CD14-positive monocyte (primary cell): ENCODE measurements around the gene PLCL2. TPM values are rescaled to one million over a fixed set of nuclear protein-coding genes. Genes with fewer than 3 reads are reported as not detected.

Experiments
- DNase-seq, 3 donors: peaks; one replicate each; pipeline ENCODE4 v3.0.0-alpha.2; 2011 to 2022
- H2AFZ ChIP-seq: 2 replicates; pipeline ENCODE4 v1.6.0; 2012; ENCODE audit warnings: mild to moderate bottlenecking, low read depth, low read length, inconsistent platforms; ENCODE audit not compliant: insufficient read depth, poor library complexity, severe bottlenecking
- H3K27ac ChIP-seq, 2 donors: 1 replicate in 1 of 2; 2 replicates in 1 of 2; pipeline ENCODE4 v1.5.1; 2012 to 2013; ENCODE audit warnings: low read length in 2 of 2, control low read depth in 1 of 2, inconsistent platforms in 1 of 2, low read depth in 1 of 2, mild to moderate bottlenecking in 1 of 2
- H3K27me3 ChIP-seq, 2 donors: one replicate each; pipeline versions ENCODE4 v1.6.0 to v1.6.1; 2011 to 2013; ENCODE audit warnings: low read length in 2 of 2; ENCODE audit not compliant: control insufficient read depth in 2 of 2, insufficient read depth in 2 of 2
- H3K36me3 ChIP-seq, 2 donors: replicated peaks in 1 of 2; 1 replicate in 1 of 2; 2 replicates in 1 of 2; pipeline versions ENCODE4 v1.5.1 to v1.6.1; 2012 to 2013; ENCODE audit warnings: low read length in 2 of 2, control low read depth in 1 of 2, inconsistent platforms in 1 of 2, mild to moderate bottlenecking in 1 of 2; ENCODE audit not compliant: insufficient read depth in 2 of 2, control insufficient read depth in 1 of 2
- H3K4me1 ChIP-seq, 2 donors: 1 replicate in 1 of 2; 2 replicates in 1 of 2; pipeline versions ENCODE4 v1.5.1 to v1.6.1; 2012 to 2013; ENCODE audit warnings: low read length in 2 of 2, control low read depth in 1 of 2, inconsistent platforms in 1 of 2, mild to moderate bottlenecking in 1 of 2, moderate library complexity in 1 of 2; ENCODE audit not compliant: insufficient read depth in 2 of 2, control insufficient read depth in 1 of 2
- H3K4me2 ChIP-seq: replicated peaks from 2 replicates; pipeline ENCODE3; 2012; ENCODE audit warnings: low read length, moderate library complexity, mild to moderate bottlenecking; ENCODE audit not compliant: poor library complexity, severe bottlenecking; ENCODE audit errors: extremely low read depth
- H3K4me3 ChIP-seq, 3 experiments: fragments of 200-600 bp in 1 of 3; sonication (generic) in 1 of 3; replicated peaks in 1 of 3; 1 replicate in 2 of 3; 2 replicates in 1 of 3; pipeline ENCODE4 v1.5.1; 2011 to 2013; ENCODE audit warnings: low read length in 3 of 3, mild to moderate bottlenecking in 3 of 3, control low read depth in 2 of 3, low read depth in 2 of 3, inconsistent platforms in 1 of 3, moderate library complexity in 1 of 3
- H3K79me2 ChIP-seq: 2 replicates; pipeline ENCODE4 v1.6.0; 2012; ENCODE audit warnings: mild to moderate bottlenecking, control low read depth, inconsistent platforms, low read length, moderate library complexity; ENCODE audit not compliant: insufficient read depth
- H3K9ac ChIP-seq: 2 replicates; pipeline ENCODE4 v1.6.0; 2017; ENCODE audit warnings: low read length, mild to moderate bottlenecking; ENCODE audit not compliant: insufficient read depth, poor library complexity, severe bottlenecking
- H3K9me3 ChIP-seq, 2 donors: replicated peaks in 1 of 2; 1 replicate in 1 of 2; 2 replicates in 1 of 2; pipeline versions ENCODE4 v1.5.1 to v1.6.1; 2012 to 2013; ENCODE audit warnings: low read length in 2 of 2, control low read depth in 1 of 2; ENCODE audit not compliant: control insufficient read depth in 1 of 2, insufficient read depth in 1 of 2
- H4K20me1 ChIP-seq: 2 replicates; pipeline ENCODE4 v1.6.0; 2012; ENCODE audit warnings: mild to moderate bottlenecking, low read length, control low read depth, moderate library complexity; ENCODE audit not compliant: insufficient read depth
- H3K27ac Mint-ChIP-seq, 7 donors: one replicate each; pipeline ENCODE4 v1.8.0; 2020; ENCODE audit warnings: mild to moderate bottlenecking in 7 of 7, mixed read lengths in 7 of 7, moderate library complexity in 6 of 7, inconsistent platforms in 2 of 7
- H3K27me3 Mint-ChIP-seq, 3 donors: one replicate each; pipeline ENCODE4 v1.8.0; 2021 to 2022; ENCODE audit warnings: low read depth in 3 of 3, mild to moderate bottlenecking in 3 of 3, mixed read lengths in 3 of 3, moderate library complexity in 3 of 3, inconsistent platforms in 1 of 3
- H3K36me3 Mint-ChIP-seq, 2 donors: one replicate each; pipeline ENCODE4 v1.8.0; 2020; ENCODE audit warnings: mixed read lengths in 2 of 2, inconsistent platforms in 1 of 2, mild to moderate bottlenecking in 1 of 2
- H3K4me1 Mint-ChIP-seq: one replicate; pipeline ENCODE4 v1.8.0; 2020; ENCODE audit warnings: mild to moderate bottlenecking, mixed read lengths
- H3K4me3 Mint-ChIP-seq, 2 donors: one replicate each; pipeline ENCODE4 v1.8.0; 2020; ENCODE audit warnings: mild to moderate bottlenecking in 2 of 2, mixed read lengths in 2 of 2, moderate library complexity in 1 of 2
- H3K9me3 Mint-ChIP-seq, 7 donors: one replicate each; pipeline ENCODE4 v1.8.0; 2020 to 2022; ENCODE audit warnings: mixed read lengths in 7 of 7, mild to moderate bottlenecking in 6 of 7, moderate library complexity in 6 of 7, inconsistent platforms in 2 of 7
- WGBS: methylation state at CpG from one replicate; pipeline ENCODE4 v1.1.5; 2013; ENCODE audit warnings: missing lambda C conversion rate; ENCODE audit not compliant: insufficient coverage; 5-methylcytosine and 5-hydroxymethylcytosine counted together
- intact Hi-C, 2 donors: fragments of 100-400 bp; cut with micrococcal nuclease; formaldehyde crosslinking; loops; one replicate each; pipeline versions ENCODE4 v1.15.0 to v1.15.1; 2023
- polyA plus RNA-seq, 3 donors: library from polyadenylated mRNA; depleted of rRNA in 1 of 3; unstranded in 2 of 3; stranded (reverse) in 1 of 3; fragments of 300-500 nt in 2 of 3; fragments of >200 nt in 1 of 3; fragmentation: Illumina TruSeq in 2 of 3; gene quantifications; 1 replicate in 2 of 3; 2 replicates in 1 of 3; pipeline ENCODE4 v1.2.3, GENCODE V29; 2012 to 2021
- TF ChIP-seq, protein P1 (sequence below): fragments of 200-600 bp; IDR thresholded peaks from one replicate; pipeline ENCODE4 v1.8.0; 2022; ENCODE audit warnings: antibody characterized with exemption, mild to moderate bottlenecking

Gene PLCL2
- polyA plus RNA-seq, 3 donors = 18.8 to 32.5 (median 26.8) TPM

DNA sequence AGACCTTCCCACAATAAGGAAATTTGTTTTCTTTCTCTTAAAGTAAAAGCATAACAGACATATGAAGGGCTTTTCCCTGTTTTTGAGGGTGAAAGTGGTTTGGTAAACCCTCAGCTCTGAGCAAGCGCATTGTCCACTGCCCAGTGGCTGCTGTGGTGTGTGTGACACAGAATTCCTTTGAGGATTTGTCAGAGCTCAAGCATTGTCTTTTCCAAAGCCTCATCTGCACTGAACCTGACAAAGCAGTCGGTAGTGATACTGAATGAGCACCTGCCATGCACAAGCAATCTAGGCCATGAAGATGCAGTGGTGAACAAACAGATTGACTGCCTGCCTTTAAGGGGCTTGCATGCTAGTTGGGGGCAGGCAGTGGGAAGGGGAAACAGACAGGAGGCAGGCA lies 128.3 kb downstream of the PLCL2 start:
- Histone ChIP-seq H3K27me3 (no peaks in the 10 kb centered on the region), H3K79me2 (peaks cover 47% of the 10 kb centered on the region), H2AFZ (no peak overlapping the region), H3K9me3 (no peaks in the 10 kb centered on the region), H3K27ac (no peak overlapping the region), H3K4me3 (no peak overlapping the region), H3K36me3 (peaks cover 54 to 82% of the 10 kb centered on the region in 2 donors), H3K9ac (no peak overlapping the region), H3K4me1 (no peaks in the 10 kb centered on the region), H3K4me2 (no peak overlapping the region), H4K20me1 (peaks cover 100% of the 10 kb centered on the region)
- peaks cover 3% of the 10 kb centered on the region for H3K4me1 Mint-ChIP-seq
- H3K27me3 Mint-ChIP-seq = no peaks in the 10 kb centered on the region
- H3K9me3 Mint-ChIP-seq = peaks cover 0 to 2% (median 0%) of the 10 kb centered on the region in 7 donors
- WGBS = 100% methylated on average over 2 of the region's 2 CpGs
- no peak overlapping the region for H3K4me3 Mint-ChIP-seq
- peaks cover 54 to 58% of the 10 kb centered on the region in 2 donors for H3K36me3 Mint-ChIP-seq
- no peak for DNase-seq
- intact Hi-C loops = no loop called here
- peak overlapping the region in 3 of 7 donors; percentile 15 to 86 (median 59) for H3K27ac Mint-ChIP-seq
- TF ChIP-seq, protein P1, sequence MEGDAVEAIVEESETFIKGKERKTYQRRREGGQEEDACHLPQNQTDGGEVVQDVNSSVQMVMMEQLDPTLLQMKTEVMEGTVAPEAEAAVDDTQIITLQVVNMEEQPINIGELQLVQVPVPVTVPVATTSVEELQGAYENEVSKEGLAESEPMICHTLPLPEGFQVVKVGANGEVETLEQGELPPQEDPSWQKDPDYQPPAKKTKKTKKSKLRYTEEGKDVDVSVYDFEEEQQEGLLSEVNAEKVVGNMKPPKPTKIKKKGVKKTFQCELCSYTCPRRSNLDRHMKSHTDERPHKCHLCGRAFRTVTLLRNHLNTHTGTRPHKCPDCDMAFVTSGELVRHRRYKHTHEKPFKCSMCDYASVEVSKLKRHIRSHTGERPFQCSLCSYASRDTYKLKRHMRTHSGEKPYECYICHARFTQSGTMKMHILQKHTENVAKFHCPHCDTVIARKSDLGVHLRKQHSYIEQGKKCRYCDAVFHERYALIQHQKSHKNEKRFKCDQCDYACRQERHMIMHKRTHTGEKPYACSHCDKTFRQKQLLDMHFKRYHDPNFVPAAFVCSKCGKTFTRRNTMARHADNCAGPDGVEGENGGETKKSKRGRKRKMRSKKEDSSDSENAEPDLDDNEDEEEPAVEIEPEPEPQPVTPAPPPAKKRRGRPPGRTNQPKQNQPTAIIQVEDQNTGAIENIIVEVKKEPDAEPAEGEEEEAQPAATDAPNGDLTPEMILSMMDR = no peak

GRCh38 chr3:17013571-17013970 lies 128.8 kb downstream of the PLCL2 start:
- Mint-ChIP-seq H3K4me3 (no peak overlapping the region), H3K27ac (no peak overlapping the region), H3K4me1 (peaks cover 3% of the 10 kb centered on the region), H3K36me3 (peaks cover 54 to 58% of the 10 kb centered on the region in 2 donors), H3K27me3 (no peaks in the 10 kb centered on the region), H3K9me3 (peaks cover 0 to 2% (median 0%) of the 10 kb centered on the region in 7 donors)
- H3K27me3 ChIP-seq = no peaks in the 10 kb centered on the region
- WGBS = 100% methylated on average over 2 of the region's 4 CpGs
- H3K4me1 ChIP-seq = no peaks in the 10 kb centered on the region
- TF ChIP-seq, protein P1 = no peak
- H3K79me2 ChIP-seq = peaks cover 45% of the 10 kb centered on the region
- intact Hi-C loops = no loop called here
- peaks cover 59 to 87% of the 10 kb centered on the region in 2 donors for H3K36me3 ChIP-seq
- H3K4me2 ChIP-seq = no peak overlapping the region
- H4K20me1 ChIP-seq = peaks cover 100% of the 10 kb centered on the region
- H2AFZ ChIP-seq = no peak overlapping the region
- H3K27ac ChIP-seq = no peak overlapping the region
- DNase-seq = no peak
- H3K4me3 ChIP-seq = no peak overlapping the region
- no peaks in the 10 kb centered on the region for H3K9me3 ChIP-seq
- H3K9ac ChIP-seq = no peak overlapping the region
